Measurements from ENCODE around the gene ZFP36L1.

GRCh38 chr14:68762953-68763764 lies 29.7 kb downstream of the ZFP36L1 start:
- TF ChIP-seq CTCF (IDR thresholded peaks at IDR 0.05) (no peak), POLR2AphosphoS5 (IDR thresholded peaks at IDR 0.05) (peak in 1 of 3 donors; percentile 49), POLR2A (IDR thresholded peaks at IDR 0.05) (no peak), EP300 (IDR thresholded peaks at IDR 0.05) (no peak)

Data from stomach (tissue), 4 donors.